Activated CD4-positive, alpha-beta T cell treated with anti-CD3 and anti-CD28 coated beads, Interleukin-2, amount 50 U/mL, for 16 hours (primary cell): Measurements from ENCODE around the gene ERCC2.
"Not testable (repeated sequence)": the region's sequence is repeated elsewhere in the genome, so short reads cannot be mapped to it uniquely, and the experiment has no call there.

Source experiments
- DNase-seq: peaks from one replicate; pipeline ENCODE4 v3.0.0-alpha.2; 2020

The ERCC2 gene

GRCh38 chr19:45352914-45353796 is 17.2 kb downstream of the ERCC2 start:
- DNase-seq = no peak

GRCh38 chr19:45352471-45352870 is 17.9 kb downstream of the ERCC2 start:
- DNase-seq = no peak

GRCh38 chr19:45352062-45352461 is 18.3 kb downstream of the ERCC2 start:
- no peak for DNase-seq

- DNase-seq = no peak
Measured at GRCh38 chr19:45351401-45351952, 18.9 kb downstream of the ERCC2 start.

GRCh38 chr19:45350477-45351058 is 19.8 kb downstream of the ERCC2 start:
- DNase-seq = no peak

GRCh38 chr19:45349430-45349941 is 20.9 kb downstream of the ERCC2 start:
- DNase-seq = no peak

- no peak for DNase-seq
Measured at GRCh38 chr19:45349126-45349415, 21.3 kb downstream of the ERCC2 start.

- DNase-seq = no peak
Measured at GRCh38 chr19:45348367-45349125, 21.8 kb downstream of the ERCC2 start.

- DNase-seq = no peak
Measured at GRCh38 chr19:45347570-45348366, 22.6 kb downstream of the ERCC2 start.

GRCh38 chr19:45346449-45346848 is 23.9 kb downstream of the ERCC2 start:
- no peak for DNase-seq

- DNase-seq = no peak
Measured at GRCh38 chr19:45345506-45345860, 24.9 kb downstream of the ERCC2 start.

- DNase-seq = no peak
Measured at GRCh38 chr19:45344621-45345505, 25.5 kb downstream of the ERCC2 start.

- DNase-seq = no peak
Measured at GRCh38 chr19:45342911-45343310, 27.5 kb downstream of the ERCC2 start.

GRCh38 chr19:45340899-45341453 is 29.4 kb downstream of the ERCC2 start:
- no peak for DNase-seq

- DNase-seq = peak; percentile 12
Measured at GRCh38 chr19:45340232-45340898, 30.0 kb downstream of the ERCC2 start, which contains the start of gene KLC3. Gene KLC3, plus strand, starts transcription at chr19:45340750. Its CDS starts 4,792 bp downstream, at chr19:45345542.

- DNase-seq = no peak
Measured at GRCh38 chr19:45339629-45340028, 30.7 kb downstream of the ERCC2 start.

GRCh38 chr19:45336696-45337251 is 33.6 kb downstream of the ERCC2 start:
- no peak for DNase-seq

- DNase-seq = not testable (repeated sequence)
Measured at GRCh38 chr19:45334881-45335280, 35.5 kb downstream of the ERCC2 start.

GRCh38 chr19:45333609-45334303 is 36.6 kb downstream of the ERCC2 start:
- no peak for DNase-seq
